T47D (cell line): ENCODE measurements around the gene RGS19.

Experiments
- DNase-seq, 2 experiments: peaks; one replicate each; pipeline versions ENCODE4 v3.0.0 to v3.0.0-alpha.2; 2011 to 2012; ENCODE audit warnings: low read depth in 1 of 2, low spot score in 1 of 2
- JUND ChIP-seq: IDR thresholded peaks from 2 replicates; pipeline ENCODE4 v1.6.1; 2012; ENCODE audit warnings: low read depth
- in situ Hi-C: cut with HindIII; loops from 2 replicates; pipeline ENCODE4 v1.10.0; 2016; ENCODE audit warnings: low sequenced_read_pairs, low pct_unique_long_range_greater_than_20kb

The RGS19 gene

GRCh38 chr20:64030371-64031134, 48.8 kb downstream of the RGS19 start:
- in situ Hi-C loops: no loop called here
- TF ChIP-seq JUND: no peak
- no peak for DNase-seq

DNA sequence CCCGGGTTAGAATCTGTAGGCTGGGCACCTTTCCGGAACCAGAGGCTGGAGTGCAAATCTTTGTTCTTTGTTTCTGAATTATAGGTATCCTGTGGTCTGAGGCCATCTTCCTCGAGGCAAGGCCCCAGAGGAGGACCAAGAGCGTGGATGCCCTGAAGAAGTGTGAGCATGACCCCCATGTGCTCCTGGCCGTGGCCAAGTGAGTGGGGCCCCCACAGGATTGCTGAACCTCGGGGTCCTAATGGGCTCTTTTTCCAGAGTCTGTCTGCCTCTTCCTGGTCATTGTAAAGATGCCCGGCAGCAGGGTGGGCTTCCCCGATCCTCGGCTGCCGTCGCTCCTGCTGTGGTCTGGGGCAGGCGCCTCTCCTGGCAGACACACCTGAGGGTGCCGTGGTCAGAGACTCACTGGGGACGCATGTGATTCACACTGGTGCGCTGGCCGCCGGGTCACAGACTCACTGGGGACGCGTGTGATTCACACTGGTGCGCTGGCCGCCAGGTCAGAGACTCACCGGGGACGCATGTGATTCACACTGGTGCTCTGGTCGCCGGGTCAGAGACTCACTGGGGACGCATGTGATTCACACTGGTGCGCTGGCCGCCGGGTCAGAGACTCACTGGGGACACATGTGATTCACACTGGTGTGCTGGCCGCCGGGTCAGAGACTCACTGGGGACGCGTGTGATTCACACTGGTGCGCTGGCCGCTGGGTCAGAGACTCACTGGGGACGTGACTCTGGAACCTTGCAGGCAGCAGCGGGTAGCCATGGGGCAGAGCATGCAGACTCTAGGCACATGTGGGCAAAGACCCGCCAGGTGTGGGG, 49.8 kb downstream of the RGS19 start:
- no peak for DNase-seq
- TF ChIP-seq JUND: no peak
- in situ Hi-C loops: no loop called here

DNA sequence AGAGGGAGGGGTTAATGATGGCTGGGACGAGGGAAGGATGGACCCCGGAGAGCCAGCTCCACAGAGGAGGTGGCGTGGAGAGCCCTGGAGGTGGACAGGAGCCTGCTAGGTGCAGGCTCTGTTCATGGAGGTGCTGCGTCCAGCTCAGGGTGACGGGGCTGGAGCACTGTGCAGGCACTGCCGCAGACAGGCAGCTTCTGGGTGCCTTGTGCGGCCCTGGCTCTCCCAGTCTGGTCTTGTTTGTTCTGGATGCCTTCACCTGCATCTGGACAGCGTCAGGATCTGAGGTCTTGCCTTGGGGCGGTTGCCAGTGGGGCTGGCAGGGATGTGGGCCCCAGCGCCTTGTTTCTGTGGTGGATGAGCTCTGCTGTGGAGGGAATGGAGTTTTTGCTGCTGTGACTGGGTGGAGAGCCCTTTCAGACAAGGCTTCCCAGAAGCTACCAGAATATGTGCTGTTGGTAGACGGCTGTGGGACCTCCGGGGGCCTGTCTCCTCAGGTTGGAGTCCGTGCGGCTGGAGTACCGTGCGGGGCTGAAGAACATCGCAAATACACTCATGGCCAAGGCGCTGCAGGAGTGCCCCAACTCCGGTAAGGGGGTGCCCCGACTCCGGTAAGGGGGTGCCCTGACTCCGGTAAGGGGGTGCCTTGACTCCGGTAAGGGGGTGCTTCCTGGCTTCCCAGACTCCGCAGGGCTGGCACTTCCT, 51.2 kb downstream of the RGS19 start:
- in situ Hi-C loops: no loop called here
- no peak for DNase-seq
- no peak for TF ChIP-seq JUND

DNA sequence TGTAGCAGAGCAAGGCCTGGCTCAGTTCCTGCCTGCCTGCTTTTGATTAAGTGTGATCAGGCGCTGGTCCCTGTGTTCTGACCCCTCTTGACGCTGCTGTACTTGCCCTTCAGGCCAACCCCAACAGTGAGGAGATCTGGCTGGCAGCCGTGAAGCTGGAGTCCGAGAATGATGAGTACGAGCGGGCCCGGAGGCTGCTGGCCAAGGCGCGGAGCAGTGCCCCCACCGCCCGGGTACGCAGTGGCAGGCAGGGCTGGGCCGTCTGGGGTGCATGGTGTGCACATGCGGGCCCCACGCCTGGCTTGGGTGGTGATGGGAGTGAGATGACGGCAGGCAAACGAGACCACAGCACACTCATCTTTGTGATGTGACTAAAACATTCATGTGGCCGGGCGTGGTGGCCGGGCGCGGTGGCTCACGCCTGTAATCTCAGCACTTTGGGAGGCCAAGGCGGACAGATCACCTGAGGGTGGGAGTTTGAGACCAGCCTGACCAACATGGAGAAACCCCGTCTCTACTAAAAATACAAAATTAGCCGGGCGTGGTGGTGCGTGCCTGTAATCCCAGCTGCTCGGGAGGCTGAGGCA, 53.4 kb downstream of the RGS19 start:
- no peak for DNase-seq
- no peak for TF ChIP-seq JUND
- in situ Hi-C loops: no loop called here

DNA sequence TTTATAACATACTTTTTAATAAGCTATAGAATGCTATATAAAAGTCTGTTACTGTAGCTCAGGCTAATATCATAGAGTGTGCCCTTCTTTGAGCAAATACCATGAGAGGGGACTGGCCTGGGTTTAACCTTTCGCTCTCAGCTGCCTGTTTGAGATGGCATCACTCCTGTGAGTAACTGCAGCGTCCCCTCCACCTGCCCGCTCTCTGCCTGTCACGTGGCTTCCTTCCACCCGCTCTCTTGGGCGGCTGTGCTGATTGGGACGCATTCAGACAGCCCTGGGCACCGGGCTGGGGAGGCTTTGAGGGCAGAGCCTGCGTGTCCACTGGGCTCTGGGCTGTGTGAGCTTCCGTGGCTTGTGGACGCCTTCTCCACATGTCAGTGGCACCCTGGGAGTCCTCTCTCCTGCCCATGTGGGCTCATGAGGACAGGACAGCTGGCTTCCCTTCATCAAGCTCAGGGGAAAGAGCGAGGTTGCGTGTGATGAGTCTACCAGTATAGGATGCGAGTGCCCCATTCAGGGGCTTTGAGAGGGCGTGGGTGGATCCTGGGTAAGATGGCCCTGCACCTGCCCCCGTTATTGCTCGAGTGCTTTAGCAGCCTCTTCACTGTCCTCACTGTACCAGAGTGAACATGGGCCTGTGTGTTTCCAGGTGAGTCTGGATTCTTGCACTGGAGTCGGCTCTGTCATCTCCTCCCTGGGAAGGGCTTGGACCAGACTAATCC, 54.1 kb downstream of the RGS19 start:
- no peak for DNase-seq
- in situ Hi-C loops: no loop called here
- TF ChIP-seq JUND: no peak

GRCh38 chr20:64024141-64024990, 55.0 kb downstream of the RGS19 start:
- in situ Hi-C loops: no loop called here
- DNase-seq: no peak
- TF ChIP-seq JUND: no peak

- in situ Hi-C loops: no loop called here
- no peak for DNase-seq
- TF ChIP-seq JUND: no peak
These were observed 55.8 kb downstream of the RGS19 start for GRCh38 chr20:64023361-64024140.
